ENCODE data around the gene C12orf57. TPM values are rescaled to one million over a fixed set of nuclear protein-coding genes. Genes with fewer than 3 reads are reported as not detected.
A peak's percentile ranks its signal among the peaks of the same experiment; 100 is the strongest.

The C12orf57 gene
- total and polyA plus RNA-seq, 9 of the 15 experiments (the other 6 are each of a cell fraction or from before 2014, with no cell fraction given), result 26.7 to 191 (median 107) TPM

GRCh38 chr12:6944381-6945186, 762 bp downstream of the C12orf57 start (continued):
- TF ChIP-seq ZNF347 (CRISPR knock-in tag; IDR thresholded peaks at IDR 0.05; ENCODE audit: low read depth) (no peak), NR3C1 (CRISPR knock-in tag; IDR thresholded peaks at IDR 0.05) (no peak), GTF2E2 (tag; IDR thresholded peaks at IDR 0.05) (no peak), DNMT1 (IDR thresholded peaks at IDR 0.05) (no peak), RBM22 (IDR thresholded peaks at IDR 0.05; ENCODE audit: low read depth, low read length, poor library complexity, severe bottlenecking) (peak; percentile 98), E2F6 (IDR thresholded peaks at IDR 0.05; ENCODE audit: borderline replicate concordance in 1 of 2, extremely low read depth in 1 of 2, insufficient read depth in 1 of 2, insufficient read length in 1 of 2, low read depth in 1 of 2, low read length in 1 of 2, poor library complexity in 1 of 2, severe bottlenecking in 1 of 2) (peak; percentile 54 to 83), PHF21A (IDR thresholded peaks at IDR 0.05; ENCODE audit: borderline replicate concordance, low read depth) (no peak), PHTF2 (CRISPR knock-in tag; IDR thresholded peaks at IDR 0.05) (no peak), TCF3 (CRISPR knock-in tag; IDR thresholded peaks at IDR 0.05) (peak; percentile 20; the same call in 1 of the 2 replicates), ZNF232 (CRISPR knock-in tag; IDR thresholded peaks at IDR 0.05) (no peak), GATAD2B (IDR thresholded peaks at IDR 0.05; ENCODE audit: borderline replicate concordance) (no peak), ZKSCAN3 (CRISPR knock-in tag; IDR thresholded peaks at IDR 0.05) (no peak), ELF1 (tag; IDR thresholded peaks at IDR 0.05) (0 out of 2 replicates have a peak, but pooled peaks have one; percentile 10), MTA3 (IDR thresholded peaks at IDR 0.05; ENCODE audit: borderline replicate concordance) (peak; percentile 58; the same call in 1 of the 2 replicates), ZFPM2 (CRISPR knock-in tag; IDR thresholded peaks at IDR 0.05) (no peak)
- TF ChIP-seq, protein P1, sequence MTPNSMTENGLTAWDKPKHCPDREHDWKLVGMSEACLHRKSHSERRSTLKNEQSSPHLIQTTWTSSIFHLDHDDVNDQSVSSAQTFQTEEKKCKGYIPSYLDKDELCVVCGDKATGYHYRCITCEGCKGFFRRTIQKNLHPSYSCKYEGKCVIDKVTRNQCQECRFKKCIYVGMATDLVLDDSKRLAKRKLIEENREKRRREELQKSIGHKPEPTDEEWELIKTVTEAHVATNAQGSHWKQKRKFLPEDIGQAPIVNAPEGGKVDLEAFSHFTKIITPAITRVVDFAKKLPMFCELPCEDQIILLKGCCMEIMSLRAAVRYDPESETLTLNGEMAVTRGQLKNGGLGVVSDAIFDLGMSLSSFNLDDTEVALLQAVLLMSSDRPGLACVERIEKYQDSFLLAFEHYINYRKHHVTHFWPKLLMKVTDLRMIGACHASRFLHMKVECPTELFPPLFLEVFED (CRISPR knock-in tag; conservative IDR thresholded peaks at IDR 0.05), result no peak
- TF ChIP-seq, protein P2, sequence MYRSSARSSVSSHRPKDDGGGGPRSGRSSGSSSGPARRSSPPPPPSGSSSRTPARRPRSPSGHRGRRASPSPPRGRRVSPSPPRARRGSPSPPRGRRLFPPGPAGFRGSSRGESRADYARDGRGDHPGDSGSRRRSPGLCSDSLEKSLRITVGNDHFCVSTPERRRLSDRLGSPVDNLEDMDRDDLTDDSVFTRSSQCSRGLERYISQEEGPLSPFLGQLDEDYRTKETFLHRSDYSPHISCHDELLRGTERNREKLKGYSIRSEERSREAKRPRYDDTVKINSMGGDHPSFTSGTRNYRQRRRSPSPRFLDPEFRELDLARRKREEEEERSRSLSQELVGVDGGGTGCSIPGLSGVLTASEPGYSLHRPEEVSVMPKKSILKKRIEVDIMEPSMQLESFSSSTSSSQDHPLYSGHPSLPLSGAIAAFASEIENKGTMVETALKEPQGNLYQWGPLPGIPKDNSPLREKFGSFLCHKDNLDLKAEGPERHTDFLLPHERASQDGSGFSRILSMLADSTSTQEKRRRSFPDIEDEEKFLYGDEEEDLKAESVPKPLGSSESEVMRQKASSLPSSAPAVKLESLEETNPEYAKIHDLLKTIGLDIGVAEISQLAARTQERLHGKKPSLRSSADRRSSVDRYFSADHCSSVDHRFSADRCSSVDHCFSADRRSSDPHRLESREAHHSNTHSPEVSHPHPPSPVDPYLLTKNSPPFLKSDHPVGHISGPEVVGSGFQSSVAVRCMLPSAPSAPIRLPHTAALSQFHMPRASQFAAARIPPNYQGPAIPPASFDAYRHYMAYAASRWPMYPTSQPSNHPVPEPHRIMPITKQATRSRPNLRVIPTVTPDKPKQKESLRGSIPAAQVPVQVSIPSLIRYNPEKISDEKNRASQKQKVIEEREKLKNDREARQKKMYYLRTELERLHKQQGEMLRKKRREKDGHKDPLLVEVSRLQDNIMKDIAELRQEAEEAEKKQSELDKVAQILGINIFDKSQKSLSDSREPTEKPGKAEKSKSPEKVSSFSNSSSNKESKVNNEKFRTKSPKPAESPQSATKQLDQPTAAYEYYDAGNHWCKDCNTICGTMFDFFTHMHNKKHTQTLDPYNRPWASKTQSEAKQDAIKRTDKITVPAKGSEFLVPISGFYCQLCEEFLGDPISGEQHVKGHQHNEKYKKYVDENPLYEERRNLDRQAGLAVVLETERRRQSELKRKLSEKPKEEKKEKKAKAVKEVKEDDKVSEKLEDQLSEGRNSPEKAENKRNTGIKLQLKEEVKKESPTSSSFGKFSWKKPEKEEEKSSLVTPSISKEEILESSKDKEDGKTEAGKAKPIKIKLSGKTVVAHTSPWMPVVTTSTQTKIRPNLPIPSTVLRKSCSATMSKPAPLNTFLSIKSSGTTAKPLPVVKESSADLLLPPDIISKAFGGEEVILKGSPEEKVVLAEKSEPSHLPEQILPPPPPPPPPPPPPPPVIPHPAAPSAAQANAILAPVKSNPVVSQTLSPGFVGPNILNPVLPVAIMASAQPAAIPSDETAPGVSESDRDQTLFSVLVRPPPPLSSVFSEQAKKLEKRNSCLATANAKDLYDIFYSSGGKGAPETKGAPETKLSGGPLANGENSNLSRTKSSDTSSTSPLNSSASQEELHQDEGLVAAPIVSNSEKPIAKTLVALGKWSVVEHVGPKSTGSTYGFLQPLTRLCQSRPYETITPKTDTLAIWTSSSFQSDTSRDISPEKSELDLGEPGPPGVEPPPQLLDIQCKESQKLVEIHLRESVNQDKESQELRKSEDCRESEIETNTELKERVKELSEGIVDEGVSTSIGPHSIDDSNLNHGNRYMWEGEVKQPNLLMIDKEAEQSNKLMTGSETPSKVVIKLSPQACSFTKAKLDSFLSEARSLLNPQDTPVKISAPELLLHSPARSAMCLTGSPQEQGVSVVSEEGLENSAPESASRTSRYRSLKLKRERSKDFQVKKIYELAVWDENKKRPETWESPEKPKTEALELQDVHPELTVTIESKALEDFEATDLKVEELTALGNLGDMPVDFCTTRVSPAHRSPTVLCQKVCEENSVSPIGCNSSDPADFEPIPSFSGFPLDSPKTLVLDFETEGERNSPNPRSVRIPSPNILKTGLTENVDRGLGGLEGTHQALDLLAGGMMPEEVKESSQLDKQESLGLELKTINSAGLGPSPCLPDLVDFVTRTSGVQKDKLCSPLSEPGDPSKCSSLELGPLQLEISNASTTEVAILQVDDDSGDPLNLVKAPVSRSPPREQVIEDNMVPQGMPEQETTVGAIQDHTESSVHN (IDR thresholded peaks at IDR 0.05; ENCODE audit: borderline replicate concordance in 1 of 2, low read depth in 1 of 2), result no peak
